Peyer's patch (tissue), 4 donors: ENCODE results near the gene FNDC3B. TPM values are rescaled to one million over a fixed set of nuclear protein-coding genes. Genes with fewer than 3 reads are reported as not detected.

Experiments used
- DNase-seq, 3 donors: peaks; one replicate each; pipeline ENCODE4 v3.0.0-alpha.2; 2017 to 2019
- H3K27ac ChIP-seq, 4 donors: fragments of 200-600 bp; sonication (generic); one replicate each; pipeline ENCODE4 v1.5.1; 2016 to 2019
- H3K27me3 ChIP-seq, 2 donors: fragments of 200-600 bp; sonication (generic); one replicate each; pipeline ENCODE4 v1.5.1; 2019
- H3K36me3 ChIP-seq, 3 donors: fragments of 200-600 bp; sonication (generic); one replicate each; pipeline ENCODE4 v1.5.1; 2016 to 2019
- H3K4me1 ChIP-seq, 4 donors: fragments of 200-600 bp; sonication (generic); one replicate each; pipeline ENCODE4 v1.5.1; 2016 to 2019
- H3K4me3 ChIP-seq, 4 donors: fragments of 200-600 bp; sonication (generic); 1 replicate in 3 of 4; 2 replicates in 1 of 4; pipeline ENCODE4 v1.5.1; 2016 to 2019; ENCODE audit warnings: mild to moderate bottlenecking in 1 of 4
- H3K9me3 ChIP-seq, 4 donors: fragments of 200-600 bp; sonication (generic); one replicate each; pipeline ENCODE4 v1.5.1; 2016 to 2019; ENCODE audit warnings: mild to moderate bottlenecking in 1 of 4
- CTCF ChIP-seq, 6 experiments: fragments of 450-650 bp in 4 of 6; fragments of 200-600 bp in 2 of 6; sonication (generic) in 1 of 6; IDR thresholded peaks; one replicate each; pipeline ENCODE4 v1.5.1; 2017 to 2019; ENCODE audit warnings: antibody characterized with exemption in 6 of 6, mild to moderate bottlenecking in 3 of 6, moderate library complexity in 1 of 6
- POLR2A ChIP-seq, 2 donors: fragments of 450-650 bp; IDR thresholded peaks; one replicate each; pipeline ENCODE4 v1.5.1; 2017; ENCODE audit warnings: antibody characterized with exemption in 2 of 2, mild to moderate bottlenecking in 2 of 2, moderate library complexity in 2 of 2
- total RNA-seq, 4 donors: library from RNA; depleted of rRNA; stranded (reverse); fragments of >200 nt; gene quantifications; one replicate each; pipeline ENCODE4 v1.1.0, GENCODE V29; 2016

FNDC3B gene
- total RNA-seq, 4 donors from 2014 or later = 28.7 to 74.3 (median 54.6) TPM

- Histone ChIP-seq H3K4me3 (no peak overlapping the region), H3K4me1 (no peaks in the 10 kb centered on the region), H3K36me3 (no peaks in the 10 kb centered on the region), H3K9me3 (no peaks in the 10 kb centered on the region), H3K27ac (no peak overlapping the region), H3K27me3 (no peaks in the 10 kb centered on the region)
- TF ChIP-seq POLR2A (IDR thresholded peaks at IDR 0.05) = no peak
- no peak for TF ChIP-seq CTCF (IDR thresholded peaks at IDR 0.05)
- no peak for DNase-seq
These were observed 9.8 kb upstream of the FNDC3B start for GRCh38 chr3:172029425-172030098.

GRCh38 chr3:172030181-172030580, 9.2 kb upstream of the FNDC3B start:
- DNase-seq = no peak
- Histone ChIP-seq H3K36me3 (no peaks in the 10 kb centered on the region), H3K27me3 (no peaks in the 10 kb centered on the region), H3K9me3 (no peaks in the 10 kb centered on the region), H3K4me3 (no peak overlapping the region), H3K4me1 (no peaks in the 10 kb centered on the region), H3K27ac (no peak overlapping the region)
- TF ChIP-seq CTCF (IDR thresholded peaks at IDR 0.05) (no peak), POLR2A (IDR thresholded peaks at IDR 0.05) (no peak)

GRCh38 chr3:172031996-172032395, 7.4 kb upstream of the FNDC3B start:
- H3K36me3 ChIP-seq = no peaks in the 10 kb centered on the region
- H3K9me3 ChIP-seq = no peaks in the 10 kb centered on the region
- H3K4me3 ChIP-seq = no peak overlapping the region
- DNase-seq = no peak
- H3K27ac ChIP-seq = no peak overlapping the region
- TF ChIP-seq POLR2A (IDR thresholded peaks at IDR 0.05) = no peak
- no peak for TF ChIP-seq CTCF (IDR thresholded peaks at IDR 0.05)
- no peaks in the 10 kb centered on the region for H3K27me3 ChIP-seq
- H3K4me1 ChIP-seq = no peaks in the 10 kb centered on the region

GRCh38 chr3:172033396-172033795, 6.0 kb upstream of the FNDC3B start:
- H3K36me3 ChIP-seq = no peaks in the 10 kb centered on the region
- no peak overlapping the region for H3K27ac ChIP-seq
- TF ChIP-seq POLR2A (IDR thresholded peaks at IDR 0.05) = no peak
- TF ChIP-seq CTCF (IDR thresholded peaks at IDR 0.05) = no peak
- H3K27me3 ChIP-seq = no peaks in the 10 kb centered on the region
- H3K4me3 ChIP-seq = no peak overlapping the region
- no peaks in the 10 kb centered on the region for H3K9me3 ChIP-seq
- no peak for DNase-seq
- H3K4me1 ChIP-seq = no peaks in the 10 kb centered on the region

GRCh38 chr3:172034786-172035685, 4.3 kb upstream of the FNDC3B start:
- DNase-seq = peak in 1 of 3 donors; percentile 53

More at GRCh38 chr3:172034786-172035685, 4.3 kb upstream of the FNDC3B start:
- H3K36me3 ChIP-seq = no peaks in the 10 kb centered on the region
- H3K4me3 ChIP-seq = no peak overlapping the region
- H3K27ac ChIP-seq = no peak overlapping the region
- no peaks in the 10 kb centered on the region for H3K27me3 ChIP-seq
- no peaks in the 10 kb centered on the region for H3K9me3 ChIP-seq
- TF ChIP-seq CTCF (IDR thresholded peaks at IDR 0.05) = peak in 4 of 6 experiments; percentile 39 to 79 (median 72)
- no peak for TF ChIP-seq POLR2A (IDR thresholded peaks at IDR 0.05)
- H3K4me1 ChIP-seq = no peaks in the 10 kb centered on the region
